Measurements from ENCODE around the gene AK9.
"Not testable (repeated sequence)": the region's sequence is repeated elsewhere in the genome, so short reads cannot be mapped to it uniquely, and the experiment has no call there.

Gene AK9

DNA sequence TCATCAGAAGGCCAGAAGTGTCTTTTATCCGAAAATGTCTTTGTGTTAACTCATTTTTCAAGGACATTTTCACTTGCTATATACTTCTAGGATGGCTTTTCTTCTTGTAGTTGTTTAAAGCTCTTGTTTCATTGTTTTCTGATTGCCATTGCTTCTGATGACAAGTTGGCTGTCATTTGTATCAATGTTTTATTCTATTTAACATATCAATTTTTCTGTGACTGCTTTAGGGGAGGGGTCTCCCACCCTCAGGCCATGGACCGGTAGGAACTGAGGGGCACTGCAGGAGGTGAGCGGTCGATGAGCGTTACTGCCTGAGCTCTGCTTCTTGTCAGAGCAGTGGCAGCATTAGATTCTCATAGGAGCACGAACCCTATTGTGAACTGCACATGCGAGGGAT lies 65.8 kb downstream of the AK9 start:
- no peak for DNase-seq (ENCODE audit: low read depth in 2 of 2)

DNA sequence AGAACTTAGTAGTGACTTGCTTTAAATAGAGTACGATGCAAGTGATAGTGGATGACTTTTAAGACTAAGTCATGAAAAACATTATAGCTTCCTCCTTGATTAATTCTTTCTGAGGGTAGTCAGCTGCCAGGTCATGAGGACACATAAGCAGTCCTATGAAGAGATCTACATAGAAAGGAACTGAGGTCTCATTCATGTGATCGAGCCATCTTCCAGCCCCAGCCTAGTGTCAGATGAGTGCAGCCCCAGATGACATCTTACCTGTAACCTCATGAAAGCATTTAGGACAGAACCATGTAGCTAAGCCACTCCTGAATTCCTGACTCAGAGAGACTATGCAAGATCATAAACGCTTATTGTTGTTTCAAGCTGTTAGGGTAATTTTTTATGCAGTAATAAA lies 67.7 kb downstream of the AK9 start:
- no peak for DNase-seq (ENCODE audit: low read depth in 2 of 2)

DNA sequence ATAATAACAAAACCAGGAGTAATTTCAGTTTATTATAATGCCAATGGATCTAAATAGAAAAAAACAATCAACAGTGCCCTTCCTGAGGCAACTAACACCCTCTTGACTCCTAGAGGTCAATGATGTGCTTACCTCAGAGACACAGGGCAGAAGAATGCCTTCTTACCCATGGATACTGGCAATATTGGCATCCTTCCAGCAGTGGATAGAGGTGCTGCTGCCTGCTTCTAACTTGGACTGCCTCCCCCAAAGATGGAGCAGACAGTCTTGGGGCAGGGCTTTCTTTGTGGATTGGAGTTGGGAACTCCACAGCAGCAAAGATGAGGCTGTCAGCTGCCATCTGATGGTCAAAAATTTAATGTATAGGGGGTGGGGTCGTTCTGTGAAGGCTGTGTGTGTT lies 78.7 kb downstream of the AK9 start:
- DNase-seq (ENCODE audit: low read depth in 2 of 2), result no peak

DNA sequence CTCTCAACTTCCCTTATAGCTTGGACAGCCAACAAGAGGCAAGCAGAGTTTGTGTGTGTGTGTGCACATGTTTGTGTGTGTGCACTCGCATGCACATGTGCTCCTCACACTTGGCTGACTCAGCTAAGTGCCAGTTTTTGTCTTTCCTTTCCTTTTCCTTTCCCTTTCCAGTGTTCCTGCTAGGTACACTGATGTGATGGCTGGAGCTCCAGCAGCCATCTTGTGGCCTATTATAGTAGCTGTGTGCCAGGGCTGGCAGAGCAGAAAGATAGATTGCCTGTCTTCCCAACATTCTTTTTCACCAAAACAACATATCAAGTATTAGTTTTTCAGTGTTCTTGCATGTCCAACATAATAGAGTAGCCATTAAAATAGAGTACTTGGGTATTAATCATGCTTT lies 79.5 kb downstream of the AK9 start:
- no peak for DNase-seq (ENCODE audit: low read depth in 2 of 2)

DNA sequence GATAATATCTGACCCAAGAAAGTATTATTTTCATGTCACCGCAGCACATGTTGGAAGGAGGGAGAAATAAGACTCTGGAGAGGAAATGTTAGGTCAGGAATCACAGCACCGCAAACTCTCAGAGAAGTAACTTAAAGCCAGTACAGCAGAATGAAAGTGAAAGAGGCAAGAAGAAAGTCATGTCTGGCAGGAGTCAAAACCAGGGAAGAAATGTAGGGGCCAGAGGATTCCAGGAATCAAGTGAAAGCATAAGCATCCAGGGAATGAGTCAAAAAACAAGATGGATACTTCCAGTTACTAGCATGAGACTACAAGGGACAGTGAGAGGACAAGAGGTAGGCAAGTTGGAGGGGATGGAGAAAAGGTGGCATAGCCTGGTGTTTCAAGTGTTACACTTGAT lies 80.4 kb downstream of the AK9 start:
- DNase-seq (ENCODE audit: low read depth in 2 of 2), result no peak

DNA sequence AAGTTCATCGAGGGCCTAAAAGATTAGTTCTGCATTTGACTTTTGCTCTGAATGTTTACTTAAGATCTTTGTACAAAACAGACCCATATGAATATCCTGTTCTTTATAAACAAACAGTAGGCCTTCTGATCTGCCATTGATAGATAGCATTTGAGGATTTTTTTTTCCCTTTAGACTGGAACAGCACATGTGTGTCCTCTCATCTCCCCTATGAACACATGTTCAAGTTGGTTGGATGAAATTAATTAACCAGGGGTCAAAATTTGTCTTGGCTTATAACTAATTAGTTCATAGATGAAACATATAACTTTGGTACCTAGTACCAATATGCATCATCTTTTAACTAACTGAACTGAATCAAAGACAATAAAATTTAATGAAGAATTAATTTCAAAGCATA lies 81.3 kb downstream of the AK9 start:
- no peak for DNase-seq (ENCODE audit: low read depth in 2 of 2)

DNA sequence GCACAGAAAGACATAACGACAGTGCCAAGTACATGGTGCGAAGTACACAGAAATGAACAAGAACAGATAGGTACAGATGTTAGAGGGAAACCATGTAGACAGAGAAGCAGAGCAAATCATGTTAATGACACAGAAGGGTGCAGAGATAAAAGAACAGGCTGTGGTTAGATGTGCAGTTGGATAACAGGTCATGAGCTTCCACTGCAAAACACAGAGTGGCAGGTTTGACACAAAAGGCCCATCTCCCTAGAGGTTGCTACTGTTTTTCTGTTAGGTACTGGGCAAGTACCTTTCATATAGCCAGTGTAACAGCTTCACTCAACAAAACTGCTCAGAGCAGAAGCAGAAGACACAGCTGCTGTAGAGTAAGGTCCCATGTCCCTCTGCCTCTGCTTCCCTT lies 84.6 kb downstream of the AK9 start:
- no peak for DNase-seq (ENCODE audit: low read depth in 2 of 2)

DNA sequence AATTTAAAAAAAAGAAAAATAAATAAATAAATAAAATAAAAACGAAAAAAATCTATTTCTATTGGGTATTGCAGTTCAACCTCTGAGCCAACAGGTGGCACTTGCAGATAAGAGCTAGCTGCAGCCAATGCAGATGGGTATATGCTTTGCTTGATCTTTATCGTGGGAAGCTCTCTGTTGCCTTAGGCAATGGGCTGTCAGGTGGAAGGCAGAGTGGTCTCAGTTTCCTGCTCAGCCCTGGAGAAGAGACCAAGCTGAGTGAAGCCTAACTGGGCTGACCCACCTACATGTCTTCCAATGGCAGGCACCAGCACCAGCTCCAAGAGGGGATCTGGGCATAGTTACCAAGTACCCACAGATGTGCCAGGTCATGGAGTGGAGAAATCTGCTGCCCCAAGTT lies 95.0 kb downstream of the AK9 start:
- peak in 1 of 2 donors; percentile 1 for DNase-seq (ENCODE audit: low read depth in 2 of 2)

DNA sequence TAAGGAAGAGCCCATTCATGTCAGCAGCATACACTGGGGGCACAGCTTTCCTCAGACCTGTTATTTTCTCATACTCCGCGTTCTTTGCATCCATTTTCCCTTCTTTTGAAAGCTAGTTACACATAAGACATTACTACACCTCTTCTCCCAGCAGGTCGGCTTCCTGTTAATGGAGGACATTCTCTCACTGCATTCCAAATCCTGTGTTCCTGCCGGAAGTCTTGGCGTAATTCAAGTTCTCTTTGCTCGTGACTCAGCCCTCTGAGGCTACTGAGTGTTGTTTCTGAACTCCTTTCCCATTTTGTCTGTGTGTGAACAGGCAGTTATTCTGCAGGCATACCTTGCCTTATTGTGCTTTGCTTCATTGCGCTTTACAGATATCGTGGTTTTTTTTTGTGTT lies 110.5 kb downstream of the AK9 start:
- no peak for DNase-seq (ENCODE audit: low read depth in 2 of 2)

DNA sequence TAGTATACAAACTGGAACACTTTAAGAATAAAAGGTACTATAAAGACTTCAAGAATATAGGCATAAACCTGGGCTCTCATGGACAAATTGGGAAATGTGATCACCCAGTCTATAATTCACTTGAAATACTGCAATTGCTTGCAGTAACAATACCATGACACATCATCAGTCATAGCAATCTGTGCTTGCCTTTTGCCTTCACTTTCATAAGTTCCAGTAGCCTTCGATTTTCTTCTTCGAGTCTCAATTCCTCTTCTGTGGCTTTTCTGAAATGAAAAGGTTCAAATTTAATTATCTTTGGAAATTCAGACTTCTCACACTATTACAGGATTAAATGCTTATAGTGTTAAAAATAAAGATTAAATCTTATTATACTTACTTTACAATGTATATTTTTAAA lies 111.6 kb downstream of the AK9 start:
- DNase-seq (ENCODE audit: low read depth in 2 of 2), result no peak

DNA sequence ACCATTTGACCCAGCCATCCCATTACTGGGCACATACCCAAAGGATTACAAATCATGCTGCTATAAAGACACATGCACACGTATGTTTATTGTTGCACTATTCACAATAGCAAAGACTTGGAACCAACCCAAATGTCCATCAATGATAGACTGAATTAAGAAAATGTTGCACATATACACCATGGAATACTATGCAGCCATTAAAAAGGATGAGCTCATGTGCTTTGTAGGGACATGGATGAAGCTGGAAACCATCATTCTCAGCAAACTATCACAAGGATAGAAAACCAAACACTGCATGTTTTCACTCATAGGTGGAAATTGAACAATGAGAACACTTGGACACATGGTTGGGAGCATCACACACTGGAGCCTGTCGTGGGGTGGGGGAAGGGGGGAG lies 121.1 kb downstream of the AK9 start:
- not testable (repeated sequence) for DNase-seq (ENCODE audit: low read depth in 2 of 2)

DNA sequence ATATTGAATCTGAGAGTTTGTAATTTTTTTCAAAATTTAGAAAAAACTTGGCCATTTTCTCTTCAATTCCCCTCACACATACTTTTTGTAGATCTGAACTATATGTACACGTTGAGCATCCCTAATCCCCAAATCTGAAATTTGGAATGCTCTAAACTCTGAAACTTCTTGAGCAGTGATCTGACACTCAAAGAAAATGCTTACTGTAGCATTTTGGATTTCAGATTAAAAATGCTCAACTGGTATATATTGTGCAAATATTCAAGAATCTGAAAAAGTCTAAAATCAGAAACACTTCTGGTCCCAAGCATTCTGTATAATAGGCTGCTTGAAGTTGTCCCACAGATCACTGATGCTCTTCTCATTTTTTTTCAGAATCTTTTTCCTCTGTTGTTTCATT lies 129.2 kb downstream of the AK9 start:
- no peak for DNase-seq (ENCODE audit: low read depth in 2 of 2)

DNA sequence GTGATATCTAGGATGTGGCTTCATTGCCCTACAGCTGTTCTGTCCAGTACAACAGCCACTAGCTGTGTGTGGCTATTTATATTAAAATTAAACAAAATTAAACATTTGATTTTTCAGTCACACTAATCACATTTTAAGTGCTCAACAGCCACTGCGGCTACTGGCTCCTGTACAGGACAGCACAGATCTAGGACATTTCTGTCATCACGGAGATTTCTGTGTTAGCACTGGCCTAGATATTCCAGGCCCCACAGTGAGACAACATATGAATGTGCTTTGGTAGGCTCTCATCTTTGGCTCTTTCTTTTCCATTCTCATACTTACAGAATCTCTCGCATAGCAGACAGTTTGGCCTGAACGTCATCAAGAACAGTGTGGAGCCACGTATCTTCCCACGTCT lies 159.6 kb downstream of the AK9 start:
- DNase-seq (ENCODE audit: low read depth in 2 of 2), result no peak

DNA sequence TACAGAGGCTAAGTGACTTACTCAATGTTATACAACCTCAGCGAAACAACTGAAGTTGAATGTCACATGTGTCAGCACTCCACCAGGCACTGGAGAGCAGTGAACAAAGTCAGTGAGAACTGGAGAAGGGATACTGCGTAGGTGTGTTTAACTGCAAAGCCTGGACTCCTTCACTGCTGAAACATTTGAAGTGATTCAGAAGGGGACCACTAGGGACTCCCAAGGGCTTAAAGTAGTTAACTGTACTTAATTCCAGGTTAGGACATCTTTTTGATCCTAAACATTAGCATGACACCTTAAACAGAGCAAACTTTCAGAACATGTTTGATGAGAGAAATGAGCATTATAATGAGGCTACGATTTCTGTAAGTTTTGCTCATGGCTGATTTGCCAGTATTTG lies 163.0 kb downstream of the AK9 start:
- no peak for DNase-seq (ENCODE audit: low read depth in 2 of 2)

DNA sequence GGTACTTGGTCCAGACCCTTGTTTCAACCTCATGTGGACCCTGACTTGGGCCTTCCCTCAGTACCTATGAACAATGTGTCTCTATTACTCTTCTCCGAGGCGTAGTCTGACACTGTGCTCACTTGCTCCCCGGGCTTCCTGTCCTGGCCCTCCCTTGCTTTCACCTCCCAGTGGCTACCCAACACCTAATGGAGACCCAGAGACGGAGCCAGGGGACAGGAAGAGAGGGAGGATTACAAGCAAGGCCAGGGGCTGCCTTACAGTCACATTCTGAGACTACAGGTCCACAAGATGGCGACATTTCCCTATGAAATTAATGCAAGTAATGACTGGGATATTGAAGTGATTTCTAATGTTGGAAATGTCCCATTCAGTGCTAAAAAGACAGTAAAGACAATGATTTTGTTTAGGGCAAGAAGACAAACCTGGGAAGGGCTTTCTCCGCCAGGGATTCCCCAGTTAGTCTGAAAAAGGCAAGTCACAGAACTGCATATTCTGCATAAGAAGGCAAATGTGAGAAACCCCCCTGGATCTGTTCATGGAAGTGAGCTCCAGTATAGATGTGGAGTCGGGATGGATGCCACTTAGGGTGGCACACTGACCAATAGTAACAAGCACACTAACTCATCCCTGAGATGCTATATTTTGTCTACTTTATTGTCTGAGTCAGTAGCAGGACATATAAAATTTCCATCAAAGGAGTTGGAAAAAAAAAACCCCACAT lies 163.9 kb downstream of the AK9 start:
- DNase-seq (ENCODE audit: low read depth in 2 of 2), result peak; percentile 25 to 44

DNA sequence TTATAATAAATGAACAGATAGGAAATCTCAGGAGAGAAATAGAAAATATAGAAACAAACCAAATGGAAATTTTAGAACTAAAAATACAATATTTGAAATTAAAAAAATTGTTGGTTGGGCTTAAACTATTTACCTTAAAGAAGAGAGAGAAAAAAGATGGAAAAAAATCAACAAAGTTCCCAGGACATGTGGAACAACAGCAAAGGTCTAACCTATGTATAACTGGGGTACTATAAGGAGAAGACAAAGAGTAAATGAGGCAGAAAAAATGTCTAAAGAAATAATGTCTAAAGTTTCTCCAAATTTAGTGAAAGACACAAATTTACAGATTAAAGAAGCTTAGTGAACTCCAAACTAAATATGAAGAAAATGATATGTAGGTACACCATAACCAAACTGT lies 166.9 kb downstream of the AK9 start:
- no peak for DNase-seq (ENCODE audit: low read depth in 2 of 2)

DNA sequence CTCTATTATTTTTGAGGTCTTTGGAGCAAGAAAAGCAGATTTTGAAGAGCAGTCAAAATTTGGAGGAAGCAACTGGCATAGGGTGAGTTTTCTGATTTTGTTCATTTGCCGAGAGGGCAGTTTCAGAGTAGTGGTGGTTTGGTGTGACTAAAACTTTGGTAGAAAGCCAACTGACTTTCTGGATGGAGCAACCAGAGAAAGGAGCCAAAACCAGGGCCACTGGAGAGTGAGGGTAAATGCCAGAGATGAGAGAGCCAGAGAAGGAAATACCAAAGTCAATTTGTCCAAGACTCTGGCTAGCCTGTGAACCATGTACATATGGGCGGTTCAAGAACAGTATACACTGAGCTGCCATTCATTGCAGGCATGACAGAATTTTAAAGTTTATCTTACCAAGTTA lies 167.5 kb downstream of the AK9 start:
- no peak for DNase-seq (ENCODE audit: low read depth in 2 of 2)

DNA sequence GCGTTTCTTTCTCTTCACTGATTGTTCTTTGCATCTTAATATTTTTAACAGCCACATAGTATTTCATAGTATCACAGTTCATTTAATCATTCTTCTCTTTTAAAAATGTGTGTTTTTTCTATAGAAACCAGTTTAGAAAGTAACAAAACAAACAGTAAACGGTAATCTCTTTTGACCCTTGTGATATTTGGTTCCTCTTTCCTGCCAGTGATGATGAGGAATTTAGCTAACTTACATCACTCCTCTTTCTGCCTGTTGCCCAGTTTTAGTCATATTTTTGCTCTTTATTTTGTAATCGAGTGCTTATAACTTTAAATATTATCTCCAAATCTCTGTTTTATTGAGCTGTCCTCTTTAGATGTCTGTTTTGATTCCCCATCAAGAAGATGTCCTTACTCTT lies 169.9 kb downstream of the AK9 start:
- DNase-seq (ENCODE audit: low read depth in 2 of 2), result no peak

DNA sequence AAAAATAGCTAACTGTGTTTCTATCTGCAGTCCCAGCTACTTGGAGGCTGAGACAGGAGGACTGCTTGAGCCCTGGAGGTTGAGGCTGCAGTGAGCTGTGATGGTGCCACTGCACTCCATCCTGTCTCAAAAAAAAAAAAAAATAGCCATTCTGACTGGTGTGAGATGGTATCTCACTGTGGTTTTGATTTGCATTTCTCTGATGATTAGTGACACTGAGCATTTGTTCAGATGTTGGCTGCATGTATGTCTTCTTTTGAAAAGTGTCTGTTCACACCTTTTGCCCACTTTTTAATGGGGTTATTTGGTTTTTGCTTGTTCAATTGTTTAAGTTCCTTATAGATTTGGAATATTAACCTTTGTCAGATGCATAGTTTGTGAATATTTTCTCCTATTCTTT lies 171.4 kb downstream of the AK9 start:
- DNase-seq (ENCODE audit: low read depth in 2 of 2), result not testable (repeated sequence)

DNA sequence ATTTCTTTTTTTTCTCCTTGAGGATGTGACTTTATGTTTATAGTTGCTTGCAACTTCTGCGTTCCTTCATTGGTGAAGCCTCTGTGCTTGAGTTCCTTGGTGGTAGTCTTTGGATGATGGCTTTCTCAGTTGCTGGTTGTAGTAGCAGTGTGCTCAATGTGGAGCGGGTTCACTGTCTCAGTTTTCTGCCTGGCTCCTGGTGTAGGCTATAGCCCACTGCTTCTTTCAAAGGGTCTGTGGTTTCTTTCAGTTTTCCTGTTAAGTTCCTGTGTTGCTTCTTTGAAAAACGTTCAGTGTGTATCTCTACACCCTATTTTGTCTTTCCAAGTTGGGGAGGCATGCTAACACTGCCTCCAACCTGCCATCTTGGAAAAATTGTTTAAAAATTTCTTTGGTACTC lies 174.1 kb downstream of the AK9 start:
- no peak for DNase-seq (ENCODE audit: low read depth in 2 of 2)

DNA sequence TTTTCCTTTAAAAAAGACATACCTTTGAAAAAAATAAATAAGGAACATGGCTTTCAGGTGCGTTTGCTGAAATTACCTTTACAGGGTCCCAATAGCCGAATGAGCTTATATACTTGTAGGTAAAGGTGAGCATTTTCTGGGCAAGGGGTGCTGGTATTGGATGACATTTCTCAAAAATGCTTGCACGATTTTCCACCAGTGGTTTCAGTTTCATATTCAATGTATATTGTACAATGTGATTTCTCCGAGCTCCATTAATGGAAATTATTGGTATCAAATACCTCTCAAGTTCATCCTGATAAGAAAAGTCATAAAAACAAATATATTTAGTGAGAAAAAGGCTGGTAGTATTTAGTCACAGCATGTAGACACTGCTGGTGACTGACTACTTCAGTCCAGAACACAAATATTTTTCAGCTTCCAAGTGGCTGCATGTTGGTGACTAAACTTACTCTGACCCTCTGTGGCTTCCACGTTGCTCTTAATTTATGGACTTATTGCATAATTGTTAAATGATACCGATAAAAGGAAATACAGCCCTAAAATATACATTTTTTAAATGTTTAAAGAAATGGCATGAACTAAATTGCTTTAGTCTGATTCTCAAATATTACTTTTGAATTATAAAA lies 175.1 kb downstream of the AK9 start:
- no peak for DNase-seq (ENCODE audit: low read depth in 2 of 2)

DNA sequence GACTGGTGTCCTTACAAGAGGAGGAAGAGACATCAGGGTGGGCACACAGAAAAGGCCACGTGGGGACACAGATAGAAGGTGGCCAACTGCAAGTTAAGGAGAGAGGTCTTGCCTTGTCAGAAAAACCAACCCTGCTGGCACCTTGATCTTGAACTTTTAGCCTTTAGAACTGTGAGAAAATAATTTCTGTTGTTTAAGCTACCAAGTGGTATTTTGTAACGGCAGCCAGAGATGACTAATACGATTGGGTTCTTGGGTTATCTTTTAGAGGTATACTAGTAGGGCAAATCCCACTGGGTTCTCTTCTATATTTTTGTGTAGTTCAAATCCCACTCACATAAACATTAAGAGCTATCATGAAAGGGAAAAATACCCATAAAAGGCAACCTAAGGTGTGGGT lies 176.1 kb downstream of the AK9 start:
- DNase-seq (ENCODE audit: low read depth in 2 of 2), result no peak

DNA sequence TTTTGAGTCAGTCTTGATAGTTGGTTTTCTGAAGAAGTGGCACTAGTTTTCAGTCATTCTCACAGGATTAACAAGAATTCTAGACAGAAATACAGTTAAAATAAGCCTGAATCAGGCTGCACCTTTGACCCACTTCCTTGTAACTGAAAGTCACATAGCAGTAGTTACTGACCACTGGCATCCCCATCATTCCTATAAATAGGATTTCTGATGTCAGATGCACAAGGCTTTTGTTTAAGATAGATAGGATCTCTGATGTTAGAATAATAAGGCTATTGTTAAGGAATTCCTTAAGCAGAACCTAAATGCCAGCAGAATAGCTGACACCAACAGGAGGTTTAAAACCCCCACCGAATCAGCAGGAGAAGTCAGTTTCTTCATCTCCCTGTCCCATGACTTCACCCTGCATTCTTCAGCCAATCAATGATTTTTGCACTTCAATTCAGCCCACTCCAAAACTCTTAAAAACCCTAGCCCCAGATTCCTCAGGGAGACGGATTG lies 177.4 kb downstream of the AK9 start:
- no peak for DNase-seq (ENCODE audit: low read depth in 2 of 2)

Data from stimulated activated CD4-positive, alpha-beta T cell treated with anti-CD3 and anti-CD28 coated beads, Interleukin-4, amount 100 ng/mL, for 48 hours (primary cell).